Keratinocyte (primary cell): Measurements from ENCODE around the gene ACOT9. TPM values are rescaled to one million over a fixed set of nuclear protein-coding genes. Genes with fewer than 3 reads are reported as not detected.

Experiments used
- DNase-seq: peaks from one replicate; pipeline ENCODE4 v3.0.0-alpha.2; 2011; ENCODE audit warnings: low read depth, missing footprints, low spot score
- FAIRE-seq: peaks from 2 replicates; lab custom pipeline; 2011; peaks lifted over from hg19 to GRCh38; lab: Jason Lieb, UNC
- H2AFZ ChIP-seq: 2 replicates; pipeline ENCODE4 v1.6.0; 2012; ENCODE audit warnings: low read length, control low read depth, inconsistent platforms; ENCODE audit not compliant: control insufficient read depth
- H3K27ac ChIP-seq: 2 replicates; pipeline ENCODE4 v1.5.1; 2011; ENCODE audit warnings: low read length; ENCODE audit not compliant: control insufficient read depth, insufficient read depth
- H3K27me3 ChIP-seq: 3 replicates; pipeline ENCODE4 v1.6.0; 2011; ENCODE audit warnings: low read length; ENCODE audit not compliant: control insufficient read depth, insufficient read depth; ENCODE audit errors: extremely low read depth
- H3K36me3 ChIP-seq, 2 experiments: 2 replicates in 1 of 2; 3 replicates in 1 of 2; pipeline ENCODE4 v1.5.1; 2011; ENCODE audit warnings: low read length in 2 of 2, mild to moderate bottlenecking in 1 of 2; ENCODE audit not compliant: control insufficient read depth in 2 of 2, insufficient read depth in 2 of 2; ENCODE audit errors: extremely low read depth in 1 of 2
- H3K4me1 ChIP-seq: 3 replicates; pipeline ENCODE4 v1.5.1; 2011; ENCODE audit warnings: low read length; ENCODE audit not compliant: control insufficient read depth, insufficient read depth; ENCODE audit errors: extremely low read depth
- H3K4me2 ChIP-seq: 3 replicates; pipeline ENCODE4 v1.6.0; 2011; ENCODE audit warnings: low read depth, low read length; ENCODE audit not compliant: control insufficient read depth, insufficient read depth; ENCODE audit errors: extremely low read depth
- H3K4me3 ChIP-seq, 3 experiments: fragments of 200-600 bp in 1 of 3; sonication (generic) in 1 of 3; 2 replicates in 2 of 3; 3 replicates in 1 of 3; pipeline ENCODE4 v1.5.1; 2011 to 2016; ENCODE audit warnings: low read length in 3 of 3, mild to moderate bottlenecking in 3 of 3, control low read depth in 2 of 3, inconsistent platforms in 1 of 3, low read depth in 1 of 3, mixed read lengths in 1 of 3, mixed run types in 1 of 3, moderate library complexity in 1 of 3; ENCODE audit not compliant: control insufficient read depth in 2 of 3, insufficient read depth in 2 of 3; ENCODE audit errors: extremely low read depth in 1 of 3
- H3K79me2 ChIP-seq: 2 replicates; pipeline ENCODE4 v1.6.0; 2012; ENCODE audit warnings: low read length; ENCODE audit not compliant: control insufficient read depth, insufficient read depth
- H3K9ac ChIP-seq: 3 replicates; pipeline ENCODE4 v1.6.0; 2011; ENCODE audit warnings: low read length; ENCODE audit not compliant: control insufficient read depth, insufficient read depth; ENCODE audit errors: extremely low read depth
- H3K9me1 ChIP-seq: 3 replicates; pipeline ENCODE4 v1.6.0; 2011; ENCODE audit warnings: low read length; ENCODE audit not compliant: control insufficient read depth, insufficient read depth; ENCODE audit errors: extremely low read depth
- H3K9me3 ChIP-seq: 2 replicates; pipeline ENCODE4 v1.5.1; 2012; ENCODE audit warnings: low read depth, low read length; ENCODE audit not compliant: control insufficient read depth
- H4K20me1 ChIP-seq: 3 replicates; pipeline ENCODE4 v1.6.0; 2011; ENCODE audit warnings: low read length; ENCODE audit not compliant: control insufficient read depth, insufficient read depth; ENCODE audit errors: extremely low read depth
- CTCF ChIP-seq, 3 experiments: IDR thresholded peaks in 1 of 3; conservative IDR thresholded peaks in 1 of 3; optimal IDR thresholded peaks in 1 of 3; 2 replicates in 2 of 3; 3 replicates in 1 of 3; pipeline versions ENCODE3 to v1.5.1; 2011; ENCODE audit warnings: low read length in 3 of 3, mild to moderate bottlenecking in 3 of 3, moderate library complexity in 2 of 3, control low read depth in 1 of 3, inconsistent platforms in 1 of 3; ENCODE audit not compliant: insufficient read depth in 2 of 3; ENCODE audit errors: extremely low read depth in 1 of 3
- EZH2 ChIP-seq: IDR thresholded peaks from one replicate; pipeline ENCODE4 v1.6.1; 2012; ENCODE audit warnings: inconsistent platforms, mild to moderate bottlenecking, low read length, moderate library complexity
- dilution Hi-C: fragments of 300-500 bp; cut with MboI; formaldehyde crosslinking; loops from one replicate; pipeline ENCODE4 v1.7.0; 2020; ENCODE audit warnings: low sequenced_read_pairs; ENCODE audit not compliant: extremely low pct_ligation_motif_present
- polyA plus RNA-seq, 5 experiments: library from polyadenylated mRNA; depleted of rRNA in 3 of 5; stranded (reverse) in 3 of 5; stranded (forward) in 1 of 5; unstranded in 1 of 5; fragments of >200 nt; gene quantifications; 1 replicate in 1 of 5; 2 replicates in 3 of 5; 3 replicates in 1 of 5; pipeline versions ENCODE4 v1.2.1 to v1.2.3, GENCODE V29; 2011 to 2012; ENCODE audit warnings: missing spikeins in 2 of 5, low read depth in 1 of 5, low replicate concordance in 1 of 5

ACOT9 gene
- polyA plus RNA-seq, 1 donor (not counting 4 experiments of a cell fraction or from before 2014, with no cell fraction given): 91.9 TPM

GRCh38 chrX:23699636-23700194, 43.4 kb downstream of the ACOT9 start:
- Histone ChIP-seq H3K4me3 (no peak overlapping the region), H3K9me3 (no peaks in the 10 kb centered on the region), H3K4me2 (no peak overlapping the region), H3K79me2 (no peaks in the 10 kb centered on the region), H3K27me3 (no peaks in the 10 kb centered on the region), H2AFZ (no peak overlapping the region), H4K20me1 (no peaks in the 10 kb centered on the region), H3K9me1 (no peaks in the 10 kb centered on the region), H3K36me3 (peaks cover 2 to 3% of the 10 kb centered on the region in 2 experiments), H3K27ac (no peak overlapping the region), H3K9ac (no peak overlapping the region), H3K4me1 (no peaks in the 10 kb centered on the region)
- dilution Hi-C loops: no loop called here
- DNase-seq (no peak), FAIRE-seq (no peak)
- TF ChIP-seq EZH2: no peak
- no peak for TF ChIP-seq CTCF (optimal IDR thresholded peaks at IDR 0.05 in 1 of 3, IDR thresholded peaks at IDR 0.05 in 1 of 3, conservative IDR thresholded peaks at IDR 0.05 in 1 of 3; ENCODE audit: extremely low read depth in 1 of 3, insufficient read depth in 2 of 3, low read length in 3 of 3)

GRCh38 chrX:23694606-23695005, 48.5 kb downstream of the ACOT9 start:
- H3K4me3 ChIP-seq: no peak overlapping the region
- DNase-seq (no peak), FAIRE-seq (no peak)
- no peak overlapping the region for H2AFZ ChIP-seq
- H3K79me2 ChIP-seq: no peaks in the 10 kb centered on the region
- H3K27ac ChIP-seq: no peak overlapping the region
- TF ChIP-seq EZH2 (no peak), CTCF (optimal IDR thresholded peaks at IDR 0.05 in 1 of 3, IDR thresholded peaks at IDR 0.05 in 1 of 3, conservative IDR thresholded peaks at IDR 0.05 in 1 of 3; ENCODE audit: extremely low read depth in 1 of 3, insufficient read depth in 2 of 3, low read length in 3 of 3) (peak; percentile 35 to 65 (median 45))
- H3K4me1 ChIP-seq: no peaks in the 10 kb centered on the region
- no peaks in the 10 kb centered on the region for H3K9me1 ChIP-seq
- dilution Hi-C loops: no loop called here
- H3K4me2 ChIP-seq: no peak overlapping the region
- H3K36me3 ChIP-seq: no peaks in the 10 kb centered on the region
- H3K9ac ChIP-seq: no peak overlapping the region
- no peaks in the 10 kb centered on the region for H3K27me3 ChIP-seq
- H3K9me3 ChIP-seq: no peaks in the 10 kb centered on the region
- H4K20me1 ChIP-seq: no peaks in the 10 kb centered on the region
